Kidney epithelial cell (primary cell): ENCODE data around the gene CRISPLD2. TPM values are rescaled to one million over a fixed set of nuclear protein-coding genes. Genes with fewer than 3 reads are reported as not detected.

Experiments
- DNase-seq: peaks from one replicate; pipeline ENCODE4 v3.0.0-alpha.2; 2010; ENCODE audit warnings: low read depth
- H3K27me3 ChIP-seq: 2 replicates; pipeline ENCODE4 v1.6.0; 2011; ENCODE audit warnings: low read length; ENCODE audit not compliant: control insufficient read depth, insufficient read depth
- H3K36me3 ChIP-seq: 2 replicates; pipeline ENCODE4 v1.5.1; 2011; ENCODE audit warnings: low read length; ENCODE audit not compliant: control insufficient read depth, insufficient read depth
- H3K4me3 ChIP-seq: 2 replicates; pipeline ENCODE4 v1.5.1; 2011; ENCODE audit warnings: low read depth, mild to moderate bottlenecking, control low read depth, low read length
- CTCF ChIP-seq: IDR thresholded peaks from 2 replicates; pipeline ENCODE4 v1.5.1; 2011; ENCODE audit warnings: mild to moderate bottlenecking, moderate library complexity, low read length, control low read depth, inconsistent platforms; ENCODE audit not compliant: insufficient read depth, poor library complexity, severe bottlenecking
- total RNA-seq: library from RNA; depleted of rRNA; stranded (reverse); fragments of >200 nt; gene quantifications from 2 replicates; pipeline ENCODE4 v1.2.3, GENCODE V29; 2015

Gene CRISPLD2
- total RNA-seq, 1 donor from 2014 or later, result 2.5 TPM

DNA sequence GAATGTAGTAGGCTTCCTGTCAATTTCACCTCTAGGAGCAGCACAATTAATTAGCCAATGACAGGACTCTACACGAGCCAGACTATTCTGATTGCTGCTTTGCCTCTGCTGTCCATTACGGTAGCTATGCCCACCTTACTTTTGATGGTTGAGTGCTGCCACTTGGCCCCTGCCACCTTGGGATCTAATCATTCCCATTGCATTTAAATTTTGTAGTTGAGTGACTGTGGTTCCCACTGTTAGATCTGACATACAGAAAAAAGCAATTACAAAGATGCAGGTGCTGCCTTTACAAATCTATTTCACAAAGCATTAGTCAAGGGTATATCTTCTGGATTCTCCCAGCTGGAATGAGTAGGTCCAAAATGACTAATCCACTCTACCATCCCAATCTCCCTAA lies 39.9 kb downstream of the CRISPLD2 start:
- TF ChIP-seq CTCF, result no peak
- Histone ChIP-seq H3K27me3 (no peaks in the 10 kb centered on the region), H3K36me3 (no peaks in the 10 kb centered on the region), H3K4me3 (no peak overlapping the region)
- DNase-seq, result no peak

DNA sequence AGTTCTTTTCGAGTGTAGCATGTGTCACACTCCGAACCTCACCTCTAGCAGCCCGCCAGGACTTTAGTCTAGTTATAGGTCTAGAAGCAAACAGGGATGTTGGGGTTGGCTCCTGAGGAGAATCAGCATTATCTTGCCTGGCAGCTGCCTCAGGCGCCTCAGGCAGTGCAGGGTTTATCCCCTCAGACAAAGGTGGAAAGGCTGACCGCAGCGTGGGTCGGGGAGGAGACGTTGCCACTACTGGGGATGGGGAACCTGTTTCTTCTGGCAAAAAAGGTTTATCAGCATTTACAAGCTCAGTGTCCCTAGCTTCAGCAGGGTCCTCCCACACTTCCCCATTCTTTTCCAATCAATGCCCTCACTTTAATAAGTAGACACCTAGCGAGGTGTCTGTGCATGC lies 40.6 kb downstream of the CRISPLD2 start:
- no peak for TF ChIP-seq CTCF
- no peaks in the 10 kb centered on the region for H3K36me3 ChIP-seq
- H3K27me3 ChIP-seq, result no peaks in the 10 kb centered on the region
- DNase-seq, result no peak
- no peak overlapping the region for H3K4me3 ChIP-seq

GRCh38 chr16:84861671-84862070 lies 41.9 kb downstream of the CRISPLD2 start:
- Histone ChIP-seq H3K27me3 (no peaks in the 10 kb centered on the region), H3K4me3 (no peak overlapping the region), H3K36me3 (no peaks in the 10 kb centered on the region)
- TF ChIP-seq CTCF, result no peak
- DNase-seq, result no peak

GRCh38 chr16:84862804-84863480 lies 43.2 kb downstream of the CRISPLD2 start:
- no peak for DNase-seq
- TF ChIP-seq CTCF, result no peak
- H3K4me3 ChIP-seq, result no peak overlapping the region
- no peaks in the 10 kb centered on the region for H3K27me3 ChIP-seq
- H3K36me3 ChIP-seq, result no peaks in the 10 kb centered on the region

- Histone ChIP-seq H3K36me3 (no peaks in the 10 kb centered on the region), H3K4me3 (no peak overlapping the region), H3K27me3 (no peaks in the 10 kb centered on the region)
- DNase-seq, result no peak
- TF ChIP-seq CTCF, result no peak
Observed at GRCh38 chr16:84863481-84863814, 43.7 kb downstream of the CRISPLD2 start.

- Histone ChIP-seq H3K36me3 (no peaks in the 10 kb centered on the region), H3K27me3 (no peaks in the 10 kb centered on the region), H3K4me3 (no peak overlapping the region)
- DNase-seq, result no peak
- no peak for TF ChIP-seq CTCF
Observed at GRCh38 chr16:84864326-84864955, 44.7 kb downstream of the CRISPLD2 start.
